Uterus (tissue), 2 donors: Measurements from ENCODE around the gene NOXA1.

Source experiments
- CTCF ChIP-seq, 4 experiments: fragments of 200-600 bp in 2 of 4; fragments of 450-650 bp in 2 of 4; sonication (generic) in 2 of 4; IDR thresholded peaks; one replicate each; pipeline ENCODE4 v1.5.1; 2016 to 2019; ENCODE audit warnings: antibody characterized with exemption in 4 of 4, mild to moderate bottlenecking in 2 of 4, moderate library complexity in 1 of 4
- POLR2A ChIP-seq, 2 donors: fragments of 450-650 bp; IDR thresholded peaks; one replicate each; pipeline ENCODE4 v1.6.1; 2016; ENCODE audit warnings: antibody characterized with exemption in 2 of 2, mild to moderate bottlenecking in 1 of 2, moderate library complexity in 1 of 2

- TF ChIP-seq CTCF (IDR thresholded peaks at IDR 0.05) (no peak), POLR2A (IDR thresholded peaks at IDR 0.05) (no peak)
Observed at GRCh38 chr9:137429546-137429890, 6.3 kb downstream of the NOXA1 start.
